GM20431 (cell line): ENCODE measurements around the gene PPA1.
"Not testable (repeated sequence)": the region's sequence is repeated elsewhere in the genome, so short reads cannot be mapped to it uniquely, and the experiment has no call there.

Experiments used
- in situ Hi-C: fragments of 300-500 bp; cut with MseI, MboI; formaldehyde crosslinking; loops from one replicate; pipeline ENCODE4 v1.15.0; 2020; ENCODE audit warnings: low sequenced_read_pairs; ENCODE audit not compliant: unreplicated experiment

PPA1 gene

GRCh38 chr10:70255329-70256299, 22.4 kb upstream of the PPA1 start:
- in situ Hi-C loops, result no loop called here

- in situ Hi-C loops, result no loop called here
Measured at GRCh38 chr10:70254778-70255328, 21.6 kb upstream of the PPA1 start.

GRCh38 chr10:70253878-70254765, 20.9 kb upstream of the PPA1 start:
- in situ Hi-C loops, result no loop called here

GRCh38 chr10:70250961-70251680, 17.9 kb upstream of the PPA1 start:
- in situ Hi-C loops, result no loop called here

GRCh38 chr10:70247360-70247759, 14.1 kb upstream of the PPA1 start:
- in situ Hi-C loops, result no loop called here

GRCh38 chr10:70241081-70241480, 7.9 kb upstream of the PPA1 start:
- in situ Hi-C loops, result no loop called here

GRCh38 chr10:70239986-70240385, 6.8 kb upstream of the PPA1 start:
- in situ Hi-C loops, result not testable (repeated sequence)

- in situ Hi-C loops, result not testable (repeated sequence)
Measured at GRCh38 chr10:70239077-70239976, 6.1 kb upstream of the PPA1 start.

GRCh38 chr10:70237958-70238536, 4.8 kb upstream of the PPA1 start:
- in situ Hi-C loops, result not testable (repeated sequence)

GRCh38 chr10:70234668-70235447, 1.6 kb upstream of the PPA1 start:
- in situ Hi-C loops, result no loop called here

- in situ Hi-C loops, result no loop called here
Measured at GRCh38 chr10:70233939-70234300, 691 bp upstream of the PPA1 start.

- in situ Hi-C loops, result no loop called here
Measured at GRCh38 chr10:70232859-70233108, 445 bp downstream of the PPA1 start.

- in situ Hi-C loops, result no loop called here
Measured at GRCh38 chr10:70232155-70232858, 922 bp downstream of the PPA1 start.

GRCh38 chr10:70228491-70228890, 4.7 kb downstream of the PPA1 start:
- in situ Hi-C loops, result loop anchor here (5.0 kb wide), 1 partner anchor 139 kb away; no protein-coding TSS in a partner anchor

GRCh38 chr10:70227548-70228320, 5.5 kb downstream of the PPA1 start:
- in situ Hi-C loops, result loop anchor here (5.0 kb wide), 1 partner anchor 140 kb away; no protein-coding TSS in a partner anchor

GRCh38 chr10:70223728-70224127, 9.5 kb downstream of the PPA1 start:
- in situ Hi-C loops, result no loop called here
